Kidney (tissue), 14 donors: ENCODE data around the gene BRD3OS. TPM values are rescaled to one million over a fixed set of nuclear protein-coding genes. Genes with fewer than 3 reads are reported as not detected.

ENCODE experiments used
- DNase-seq, 5 donors: peaks; one replicate each; pipeline ENCODE4 v3.0.0-alpha.2; 2013 to 2020
- FAIRE-seq: peaks from 2 replicates; lab custom pipeline; 2012; peaks lifted over from hg19 to GRCh38; lab: Jason Lieb, UNC
- H3K27ac ChIP-seq, 2 donors: one replicate each; pipeline ENCODE4 v1.7.0; 2013; ENCODE audit warnings: low read depth in 2 of 2, low read length in 2 of 2, inconsistent platforms in 1 of 2
- H3K27me3 ChIP-seq: one replicate; pipeline ENCODE4 v1.7.1; 2013; ENCODE audit warnings: low read length, inconsistent platforms; ENCODE audit not compliant: control insufficient read depth, insufficient read depth
- H3K36me3 ChIP-seq, 3 donors: one replicate each; pipeline versions ENCODE4 v1.7.0 to v1.7.1; 2013; ENCODE audit warnings: low read length in 3 of 3, control low read depth in 1 of 3, inconsistent platforms in 1 of 3; ENCODE audit not compliant: insufficient read depth in 3 of 3, control insufficient read depth in 2 of 3
- H3K4me1 ChIP-seq, 3 donors: one replicate each; pipeline versions ENCODE4 v1.7.0 to v1.7.1; 2013; ENCODE audit warnings: low read length in 3 of 3, inconsistent platforms in 1 of 3, low read depth in 1 of 3; ENCODE audit not compliant: control insufficient read depth in 2 of 3, insufficient read depth in 2 of 3
- H3K4me3 ChIP-seq, 3 donors: one replicate each; pipeline versions ENCODE4 v1.7.0 to v1.8.1; 2013; ENCODE audit warnings: low read length in 3 of 3, control low read depth in 1 of 3, inconsistent platforms in 1 of 3
- H3K9ac ChIP-seq, 3 donors: one replicate each; pipeline versions ENCODE4 v1.7.0 to v1.7.1; 2013; ENCODE audit warnings: low read length in 3 of 3, control low read depth in 1 of 3, inconsistent platforms in 1 of 3
- H3K9me3 ChIP-seq, 3 donors: one replicate each; pipeline versions ENCODE4 v1.7.0 to v1.7.1; 2013; ENCODE audit warnings: low read length in 3 of 3, control low read depth in 1 of 3, inconsistent platforms in 1 of 3; ENCODE audit not compliant: control insufficient read depth in 2 of 3, insufficient read depth in 1 of 3
- intact Hi-C: fragments of 100-400 bp; cut with DNase I; formaldehyde crosslinking; loops from one replicate; pipeline ENCODE4 v1.11.1; 2022
- polyA plus RNA-seq: library from polyadenylated mRNA; stranded (reverse); fragments of 350-450 nt; fragmentation: Illumina TruSeq; extraction: RNeasy Lipid Tissue Mini Kit (QIAGEN cat#74804); gene quantifications from one replicate; pipeline ENCODE4 v1.2.3, GENCODE V29; 2014; ENCODE audit warnings: low read depth, low replicate concordance; ENCODE audit not compliant: insufficient read depth
- total RNA-seq: library from RNA; stranded (reverse); fragmentation: NEBNext Ultra II Directional; extraction: Animal tissue kit (Norgen Biotek cat#: 25700); gene quantifications from one replicate; pipeline ENCODE4 v1.2.1, GENCODE V29; 2021
- TF ChIP-seq, protein P1 (sequence below): IDR thresholded peaks from 3 replicates; pipeline ENCODE4 v1.5.1; 2012; ENCODE audit warnings: mild to moderate bottlenecking, moderate library complexity, borderline replicate concordance; ENCODE audit not compliant: insufficient read depth; ENCODE audit errors: extremely low read depth
- donor health status: control.
- donor health status: control.
- donor health status: control.
- donor health status: control.
- donor health status: control.
- donor health status: DM: yes; HTN: yes; CAD: no.
- donor health status: Normal renal cell carcinoma (clear cell type).

Gene BRD3OS
- total and polyA plus RNA-seq, 2 donors from 2014 or later, result 16.5 to 24.4 TPM

DNA sequence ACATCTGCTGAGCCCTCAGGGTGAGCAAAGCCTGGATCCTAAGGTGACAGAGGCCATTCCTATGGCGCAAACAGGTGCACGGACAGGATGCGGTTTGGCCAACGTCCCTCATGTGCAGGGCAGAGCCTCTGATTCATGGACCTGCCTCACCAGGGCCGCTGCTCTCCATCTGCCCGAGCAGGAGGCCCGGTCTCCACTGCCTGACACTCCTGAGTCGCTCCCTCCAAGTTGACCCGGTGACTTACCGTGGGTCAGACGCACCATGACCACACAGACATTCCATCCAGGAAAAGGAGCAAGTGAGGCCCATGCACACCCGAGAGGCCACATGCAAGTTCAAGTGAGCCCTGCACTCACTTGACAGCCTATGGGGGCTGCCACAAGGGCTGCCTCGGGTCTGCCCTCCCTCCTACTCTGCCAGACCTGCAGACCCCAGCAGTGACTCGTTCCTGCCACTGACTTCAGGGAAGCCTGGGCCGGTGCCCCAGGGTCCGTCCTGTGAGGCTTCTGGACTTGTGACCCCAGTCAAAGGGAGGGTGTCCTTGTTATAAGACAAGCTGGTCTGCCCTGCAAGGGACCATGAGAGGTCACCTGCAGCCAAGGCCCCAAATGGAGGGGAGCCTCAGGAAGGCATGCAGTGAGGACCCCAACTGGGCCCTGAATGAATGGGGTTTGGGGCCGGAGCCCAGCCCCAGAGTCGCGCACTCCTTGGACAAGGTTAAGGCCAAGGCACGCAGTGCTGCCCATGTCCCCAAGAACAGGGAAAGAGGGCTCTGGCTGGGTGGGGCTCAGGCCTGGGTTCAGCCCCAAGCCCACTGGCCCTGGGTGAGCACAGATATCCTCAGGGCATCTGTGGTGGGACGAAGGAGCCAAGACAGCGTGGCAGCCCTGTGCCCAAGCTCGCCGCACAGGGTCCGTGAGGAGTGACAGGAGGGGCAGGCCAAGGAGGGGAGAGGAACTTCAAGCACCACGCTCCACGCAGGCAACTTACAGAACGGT lies 10.1 kb downstream of the BRD3OS start:
- DNase-seq (no peak), FAIRE-seq (no peak)
- Histone ChIP-seq H3K9me3 (no peaks in the 10 kb centered on the region), H3K36me3 (peaks cover 6 to 36% (median 20%) of the 10 kb centered on the region in 3 donors), H3K4me1 (no peaks in the 10 kb centered on the region), H3K27me3 (no peaks in the 10 kb centered on the region), H3K27ac (no peak overlapping the region), H3K9ac (no peak overlapping the region), H3K4me3 (no peak overlapping the region)
- intact Hi-C loops, result no loop called here
- TF ChIP-seq, protein P1, sequence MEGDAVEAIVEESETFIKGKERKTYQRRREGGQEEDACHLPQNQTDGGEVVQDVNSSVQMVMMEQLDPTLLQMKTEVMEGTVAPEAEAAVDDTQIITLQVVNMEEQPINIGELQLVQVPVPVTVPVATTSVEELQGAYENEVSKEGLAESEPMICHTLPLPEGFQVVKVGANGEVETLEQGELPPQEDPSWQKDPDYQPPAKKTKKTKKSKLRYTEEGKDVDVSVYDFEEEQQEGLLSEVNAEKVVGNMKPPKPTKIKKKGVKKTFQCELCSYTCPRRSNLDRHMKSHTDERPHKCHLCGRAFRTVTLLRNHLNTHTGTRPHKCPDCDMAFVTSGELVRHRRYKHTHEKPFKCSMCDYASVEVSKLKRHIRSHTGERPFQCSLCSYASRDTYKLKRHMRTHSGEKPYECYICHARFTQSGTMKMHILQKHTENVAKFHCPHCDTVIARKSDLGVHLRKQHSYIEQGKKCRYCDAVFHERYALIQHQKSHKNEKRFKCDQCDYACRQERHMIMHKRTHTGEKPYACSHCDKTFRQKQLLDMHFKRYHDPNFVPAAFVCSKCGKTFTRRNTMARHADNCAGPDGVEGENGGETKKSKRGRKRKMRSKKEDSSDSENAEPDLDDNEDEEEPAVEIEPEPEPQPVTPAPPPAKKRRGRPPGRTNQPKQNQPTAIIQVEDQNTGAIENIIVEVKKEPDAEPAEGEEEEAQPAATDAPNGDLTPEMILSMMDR, result no peak

DNA sequence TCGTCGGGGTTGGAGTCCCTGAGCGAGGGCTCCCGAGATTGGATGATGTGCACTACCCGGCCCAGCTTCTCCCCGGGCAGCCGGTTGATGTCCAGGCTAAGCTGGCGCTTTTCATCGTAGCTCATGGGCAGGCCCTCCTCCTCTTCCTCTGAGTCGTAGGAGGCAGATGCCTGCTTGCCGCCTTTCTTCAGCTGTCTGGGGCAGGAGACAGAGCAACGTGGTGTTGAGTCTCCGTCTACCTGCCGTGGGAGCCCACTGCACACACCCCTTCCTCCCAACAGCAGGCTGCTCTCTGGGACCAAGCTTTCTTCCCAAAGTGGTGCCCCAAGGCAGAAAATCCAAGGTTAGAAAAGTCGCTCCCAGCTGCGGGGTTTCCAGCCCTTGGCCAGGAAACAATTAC lies 10.8 kb downstream of the BRD3OS start:
- DNase-seq (no peak), FAIRE-seq (no peak)
- TF ChIP-seq, protein P1, result no peak
- Histone ChIP-seq H3K36me3 (peaks cover 6 to 33% (median 20%) of the 10 kb centered on the region in 3 donors), H3K27me3 (no peaks in the 10 kb centered on the region), H3K4me3 (no peak overlapping the region), H3K4me1 (no peaks in the 10 kb centered on the region), H3K9ac (no peak overlapping the region), H3K27ac (no peak overlapping the region), H3K9me3 (no peaks in the 10 kb centered on the region)
- intact Hi-C loops, result no loop called here

DNA sequence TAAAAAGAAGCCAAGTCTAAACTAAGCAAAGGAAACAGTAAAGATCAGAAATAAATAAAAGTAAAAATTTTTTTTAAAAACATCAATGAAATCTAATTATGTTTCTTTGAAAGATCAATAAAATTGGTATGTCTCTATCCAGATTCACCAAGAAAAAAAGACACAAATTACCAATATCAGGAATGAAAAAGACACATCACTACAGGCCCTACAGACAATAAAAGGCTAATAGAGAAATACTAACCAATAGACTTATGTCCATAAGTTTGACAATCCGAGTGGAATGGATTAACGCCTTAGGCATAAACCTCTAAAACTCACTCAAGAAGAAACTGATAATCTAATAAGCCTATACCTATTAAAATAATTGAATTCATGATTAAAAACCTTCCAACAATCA lies 12.4 kb downstream of the BRD3OS start:
- no peak for FAIRE-seq

More for the DNA sequence above, 12.4 kb downstream of the BRD3OS start:
- Histone ChIP-seq H3K9ac (no peak overlapping the region), H3K4me1 (no peaks in the 10 kb centered on the region), H3K27me3 (no peaks in the 10 kb centered on the region), H3K27ac (no peak overlapping the region), H3K9me3 (no peaks in the 10 kb centered on the region), H3K4me3 (no peak overlapping the region), H3K36me3 (peaks cover 6 to 32% (median 20%) of the 10 kb centered on the region in 3 donors)
- intact Hi-C loops, result no loop called here
- TF ChIP-seq, protein P1, result no peak
- DNase-seq, result no peak
